GM12878 (cell line): ENCODE measurements around the gene SOS1. TPM values are rescaled to one million over a fixed set of nuclear protein-coding genes. Genes with fewer than 3 reads are reported as not detected.

Experiments used
- ATAC-seq: fragments of 200-7000 bp; cut with Tn5 transposase; 3 replicates; pipeline ENCODE4 v1.9.1; 2020; ENCODE audit warnings: mild to moderate bottlenecking, moderate library complexity
- BruUV-seq: library from RNA; stranded (reverse); fragments of 400-500 nt; replicated peaks from 2 replicates; lab custom pipeline; 2021; lab: Mats Ljungman, UMichigan
- CTCF ChIA-PET: fragments of 300-600 bp; sonication (Branson Sonifier 250); formaldehyde crosslinking; extraction: SDS; loops from one replicate; lab custom pipeline; 2021; ENCODE audit warnings: inconsistent platforms; lab: Yijun Ruan, JAX
- POLR2A ChIA-PET: fragments of 350-600 bp; formaldehyde crosslinking; extraction: SDS; loops from one replicate; lab custom pipeline; 2021; ENCODE audit warnings: inconsistent platforms; lab: Charles Lee
- RAD21 ChIA-PET: fragments of 300-600 bp; sonication (Branson Sonifier 250); formaldehyde crosslinking; loops from one replicate; lab custom pipeline; 2023; ENCODE audit warnings: antibody characterized with exemption; ENCODE audit not compliant: unreplicated experiment; lab: Charles Lee
- SMC1A ChIA-PET: fragments of 300-600 bp; sonication (Branson Sonifier 250); formaldehyde crosslinking; loops from one replicate; lab custom pipeline; 2023; ENCODE audit not compliant: unreplicated experiment, uncharacterized antibody; lab: Charles Lee
- DNase-seq: peaks from one replicate; pipeline ENCODE4 v3.0.0-alpha.2; 2011; ENCODE audit warnings: low read depth, low spot score
- FAIRE-seq: peaks from 3 replicates; lab custom pipeline; 2011; peaks lifted over from hg19 to GRCh38; lab: Jason Lieb, UNC
- H2AFZ ChIP-seq: 2 replicates; pipeline ENCODE4 v1.6.0; 2011; ENCODE audit warnings: low read depth, low read length, control low read depth; ENCODE audit not compliant: control insufficient read depth
- H3K27ac ChIP-seq: 2 replicates; pipeline ENCODE4 v1.5.1; 2011; ENCODE audit warnings: control low read depth; ENCODE audit not compliant: control insufficient read depth, insufficient read depth
- H3K27me3 ChIP-seq, 2 experiments: replicated peaks in 1 of 2; 2 replicates each; pipeline versions ENCODE4 v1.6.0 to v1.6.1; 2011; ENCODE audit warnings: low read length in 1 of 2; ENCODE audit not compliant: control insufficient read depth in 2 of 2, insufficient read depth in 2 of 2
- H3K36me3 ChIP-seq, 2 experiments: 2 replicates each; pipeline ENCODE4 v1.5.1; 2011; ENCODE audit warnings: low read length in 1 of 2; ENCODE audit not compliant: control insufficient read depth in 2 of 2, insufficient read depth in 2 of 2
- H3K4me1 ChIP-seq: 2 replicates; pipeline ENCODE4 v1.6.1; 2011; ENCODE audit warnings: mild to moderate bottlenecking, low read length, moderate library complexity, mixed read lengths; ENCODE audit not compliant: control insufficient read depth, insufficient read depth
- H3K4me2 ChIP-seq: 2 replicates; pipeline ENCODE4 v1.6.0; 2011; ENCODE audit warnings: control low read depth; ENCODE audit not compliant: control insufficient read depth, insufficient read depth
- H3K4me3 ChIP-seq: fragments of 200-600 bp; sonication (generic); 2 replicates; pipeline ENCODE4 v1.5.1; 2016
- H3K79me2 ChIP-seq: 2 replicates; pipeline ENCODE4 v1.6.0; 2011; ENCODE audit warnings: low read length; ENCODE audit not compliant: control insufficient read depth, insufficient read depth
- H3K9ac ChIP-seq: 2 replicates; pipeline ENCODE4 v1.8.0; 2011; ENCODE audit warnings: low read length, control low read depth, mixed read lengths; ENCODE audit not compliant: control insufficient read depth, insufficient read depth
- H3K9me3 ChIP-seq: replicated peaks from 3 replicates; pipeline ENCODE4 v1.5.1; 2011; ENCODE audit warnings: mild to moderate bottlenecking, low read length; ENCODE audit not compliant: control insufficient read depth, insufficient read depth
- H4K20me1 ChIP-seq: 2 replicates; pipeline ENCODE4 v1.6.0; 2011; ENCODE audit not compliant: control insufficient read depth, insufficient read depth
- CBX5 ChIP-seq: sonication (generic); IDR thresholded peaks from 2 replicates; pipeline ENCODE4 v1.6.1; 2016; ENCODE audit warnings: low read depth, moderate library complexity, mild to moderate bottlenecking, inconsistent platforms
- GATAD2B ChIP-seq: fragments of 450-650 bp; conservative IDR thresholded peaks from 2 replicates; pipeline ENCODE4 v1.6.1; 2017; ENCODE audit warnings: low read depth, mild to moderate bottlenecking, moderate library complexity
- PAX5 ChIP-seq: IDR thresholded peaks from 2 replicates; pipeline ENCODE4 v1.6.1; 2011; ENCODE audit warnings: low read depth, low read length, borderline replicate concordance
- SIX5 ChIP-seq: IDR thresholded peaks from 2 replicates; pipeline ENCODE4 v1.6.1; 2011; ENCODE audit warnings: mild to moderate bottlenecking, low read depth, low read length, moderate library complexity; ENCODE audit not compliant: severe bottlenecking
- SREBF1 ChIP-seq: IDR thresholded peaks from 2 replicates; pipeline ENCODE4 v1.6.1; 2012; ENCODE audit warnings: mild to moderate bottlenecking, low read length
- WGBS: methylation state at CpG from one replicate; pipeline ENCODE4 v1.1.6; 2016; ENCODE audit warnings: low lambda C conversion rate; ENCODE audit not compliant: insufficient replicate concordance, insufficient coverage; ENCODE audit errors: missing lambda C conversion rate; 5-methylcytosine and 5-hydroxymethylcytosine counted together
- in situ Hi-C: fragments of 300-500 bp; cut with MboI; formaldehyde crosslinking; loops from 9 replicates; pipeline ENCODE4 v1.14.3; 2018; ENCODE audit warnings: mixed read lengths
- intact Hi-C: fragments of 100-400 bp; cut with micrococcal nuclease; formaldehyde crosslinking; loops from one replicate; pipeline ENCODE4 v1.14.2; 2022; ENCODE audit not compliant: unreplicated experiment
- polyA plus RNA-seq, 11 experiments: library from polyadenylated mRNA; depleted of rRNA in 4 of 11; unstranded in 6 of 11; stranded (reverse) in 5 of 11; fragments of >200 nt; fragmentation: Nextera tagmentation in 4 of 11; fragmentation: Illumina TruSeq in 1 of 11; extraction: Ambion mirVana in 4 of 11; extraction: Trizol in 1 of 11; gene quantifications; 1 replicate in 1 of 11; 2 replicates in 10 of 11; pipeline versions ENCODE4 v1.2.1 to v1.2.3, GENCODE V29; 2011 to 2016; ENCODE audit warnings: inconsistent platforms in 2 of 11, missing spikeins in 2 of 11, low read depth in 1 of 11
- total RNA-seq, 4 experiments: library from RNA; depleted of rRNA in 3 of 4; stranded (reverse); fragments of >200 nt in 3 of 4; fragmentation: Illumina TruSeq in 1 of 4; extraction: Trizol in 1 of 4; gene quantifications; 2 replicates each; pipeline versions ENCODE4 v1.2.1 to v1.2.3, GENCODE V29; 2013 to 2021
- TF ChIP-seq, protein P1 (sequence below): IDR thresholded peaks from 2 replicates; pipeline ENCODE4 v1.6.1; 2012; ENCODE audit warnings: low read length, inconsistent platforms
- TF ChIP-seq, protein P2 (sequence below): fragments of 450-650 bp; IDR thresholded peaks from 2 replicates; pipeline ENCODE4 v1.6.1; 2018; ENCODE audit warnings: borderline replicate concordance, mild to moderate bottlenecking; ENCODE audit not compliant: partially characterized antibody

The SOS1 gene
- total and polyA plus RNA-seq, 10 of the 15 experiments (the other 5 are each of a cell fraction or from before 2014, with no cell fraction given), result 2.1 to 24.1 (median 8.5) TPM

DNA sequence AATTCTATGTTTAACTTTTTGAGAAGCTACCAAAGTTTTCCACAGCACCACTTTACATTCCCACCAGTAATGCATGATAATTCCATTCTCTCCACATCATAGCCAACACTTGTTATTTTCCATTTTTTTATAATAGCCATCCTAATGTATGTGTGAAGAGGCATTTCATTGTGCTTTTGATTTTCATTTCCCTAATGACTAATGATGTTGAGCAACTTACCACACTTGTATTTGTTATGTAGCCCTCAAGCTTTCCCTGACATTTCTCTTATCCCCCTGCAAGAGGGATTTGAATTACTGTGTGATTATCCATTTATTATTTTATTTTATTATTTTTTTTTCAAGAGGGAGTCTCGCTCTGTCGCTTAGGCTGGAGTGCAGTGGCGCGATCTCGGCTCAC, 23.6 kb upstream of the SOS1 start:
- no peaks in the 10 kb centered on the region for H3K9me3 ChIP-seq
- H3K9ac ChIP-seq, result no peak overlapping the region
- in situ Hi-C loops (no loop called here), intact Hi-C loops (no loop called here)
- ChIA-PET SMC1A (interaction anchor here (1.2 kb wide), 1 partner anchor 11 kb away, joined by 4 read pairs; no protein-coding TSS in a partner anchor), RAD21 (no interaction called here), CTCF (no interaction called here), POLR2A (no interaction called here)
- peaks cover 5% of the 10 kb centered on the region for H3K4me1 ChIP-seq
- no TSS peak for BruUV-seq
- H3K4me3 ChIP-seq, result no peak overlapping the region
- FAIRE-seq (no peak), DNase-seq (no peak), ATAC-seq (no peak)
- H3K4me2 ChIP-seq, result no peak overlapping the region
- WGBS, result 100% methylated on average over 5 of the region's 5 CpGs
- H2AFZ ChIP-seq, result no peak overlapping the region
- no peak overlapping the region for H3K27ac ChIP-seq
- no peaks in the 10 kb centered on the region for H3K36me3 ChIP-seq
- TF ChIP-seq, protein P1, sequence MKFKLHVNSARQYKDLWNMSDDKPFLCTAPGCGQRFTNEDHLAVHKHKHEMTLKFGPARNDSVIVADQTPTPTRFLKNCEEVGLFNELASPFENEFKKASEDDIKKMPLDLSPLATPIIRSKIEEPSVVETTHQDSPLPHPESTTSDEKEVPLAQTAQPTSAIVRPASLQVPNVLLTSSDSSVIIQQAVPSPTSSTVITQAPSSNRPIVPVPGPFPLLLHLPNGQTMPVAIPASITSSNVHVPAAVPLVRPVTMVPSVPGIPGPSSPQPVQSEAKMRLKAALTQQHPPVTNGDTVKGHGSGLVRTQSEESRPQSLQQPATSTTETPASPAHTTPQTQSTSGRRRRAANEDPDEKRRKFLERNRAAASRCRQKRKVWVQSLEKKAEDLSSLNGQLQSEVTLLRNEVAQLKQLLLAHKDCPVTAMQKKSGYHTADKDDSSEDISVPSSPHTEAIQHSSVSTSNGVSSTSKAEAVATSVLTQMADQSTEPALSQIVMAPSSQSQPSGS, result no peak
- TF ChIP-seq SIX5, result no peak
- TF ChIP-seq SREBF1, result no peak
- no peak for TF ChIP-seq CBX5
- no peak for TF ChIP-seq GATAD2B
- TF ChIP-seq, protein P2, sequence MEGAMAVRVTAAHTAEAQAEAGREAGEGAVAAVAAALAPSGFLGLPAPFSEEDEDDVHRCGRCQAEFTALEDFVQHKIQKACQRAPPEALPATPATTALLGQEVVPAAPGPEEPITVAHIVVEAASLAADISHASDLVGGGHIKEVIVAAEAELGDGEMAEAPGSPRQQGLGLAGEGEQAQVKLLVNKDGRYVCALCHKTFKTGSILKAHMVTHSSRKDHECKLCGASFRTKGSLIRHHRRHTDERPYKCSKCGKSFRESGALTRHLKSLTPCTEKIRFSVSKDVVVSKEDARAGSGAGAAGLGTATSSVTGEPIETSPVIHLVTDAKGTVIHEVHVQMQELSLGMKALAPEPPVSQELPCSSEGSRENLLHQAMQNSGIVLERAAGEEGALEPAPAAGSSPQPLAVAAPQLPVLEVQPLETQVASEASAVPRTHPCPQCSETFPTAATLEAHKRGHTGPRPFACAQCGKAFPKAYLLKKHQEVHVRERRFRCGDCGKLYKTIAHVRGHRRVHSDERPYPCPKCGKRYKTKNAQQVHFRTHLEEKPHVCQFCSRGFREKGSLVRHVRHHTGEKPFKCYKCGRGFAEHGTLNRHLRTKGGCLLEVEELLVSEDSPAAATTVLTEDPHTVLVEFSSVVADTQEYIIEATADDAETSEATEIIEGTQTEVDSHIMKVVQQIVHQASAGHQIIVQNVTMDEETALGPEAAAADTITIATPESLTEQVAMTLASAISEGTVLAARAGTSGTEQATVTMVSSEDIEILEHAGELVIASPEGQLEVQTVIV, result no peak
- no peak for TF ChIP-seq PAX5
- H4K20me1 ChIP-seq, result no peaks in the 10 kb centered on the region
- H3K27me3 ChIP-seq, result no peaks in the 10 kb centered on the region; a peak in 1 of 4 replicates
- no peaks in the 10 kb centered on the region for H3K79me2 ChIP-seq
